ENCODE measurements around the gene CEP170B. TPM values are rescaled to one million over a fixed set of nuclear protein-coding genes. Genes with fewer than 3 reads are reported as not detected.

Gene CEP170B
- total and polyA plus RNA-seq, 9 of the 15 experiments (the other 6 are each of a cell fraction or from before 2014, with no cell fraction given) = 0.01 to 10.2 (median 2.2) TPM

GRCh38 chr14:104856157-104856868, 8.8 kb upstream of the CEP170B start:
- H3K9ac ChIP-seq (ENCODE audit: insufficient read depth in 1 of 2, low read depth in 2 of 2, low read length in 2 of 2) = no peak overlapping the region
- BruUV-seq (replicated peaks) = no TSS peak
- DNase-seq (ENCODE audit: extremely low read depth in 1 of 4, low spot score in 3 of 4) = no peak
- H3K27me3 ChIP-seq (ENCODE audit: control insufficient read depth in 2 of 2, insufficient read depth in 2 of 2, low read length in 2 of 2) = peaks cover 4 to 24% of the 10 kb centered on the region in 2 experiments; a peak in 3 of 5 replicates
- no peak overlapping the region for H3K27ac ChIP-seq (ENCODE audit: extremely low read depth, low read depth, low read length)
- CTCF ChIA-PET (ENCODE audit: low intra/inter-chr PET ratio) = no interaction called here
- no peak for FAIRE-seq
- no peak overlapping the region for H3K4me3 ChIP-seq
- peak; percentile 81 for ATAC-seq
- no peaks in the 10 kb centered on the region for H4K20me1 ChIP-seq (replicated peaks; ENCODE audit: control insufficient read depth, insufficient read depth, low read length)
- 27% methylated on average over 14 of the region's 21 CpGs for WGBS (ENCODE audit: insufficient coverage, low coverage, missing lambda C conversion rate)
- intact Hi-C loops (cut with micrococcal nuclease) (no loop called here), in situ Hi-C loops (cut with MboI) (no loop called here)
- H3K79me2 ChIP-seq (ENCODE audit: control insufficient read depth, insufficient read depth, low read length) = no peaks in the 10 kb centered on the region
- no peaks in the 10 kb centered on the region for H3K9me1 ChIP-seq (ENCODE audit: control insufficient read depth, insufficient read depth, low read length)
- POLR2A ChIA-PET = interaction anchor here (0.6 to 1.2 kb wide), 4 partner anchors 11 to 145 kb away, joined by 3 read pairs; no protein-coding TSS in a partner anchor
- no peak overlapping the region for H2AFZ ChIP-seq (ENCODE audit: low read depth, low read length)
- H3K4me2 ChIP-seq (ENCODE audit: insufficient read depth, low read length) = no peak overlapping the region
- H3K36me3 ChIP-seq (ENCODE audit: control insufficient read depth, insufficient read depth, low read length) = no peaks in the 10 kb centered on the region
- H3K4me1 ChIP-seq (replicated peaks in 1 of 2; ENCODE audit: control insufficient read depth in 2 of 2, insufficient read depth in 2 of 2, low read length in 2 of 2) = peaks cover 0 to 6% of the 10 kb centered on the region in 2 experiments; a peak in 2 of 5 replicates
- no peaks in the 10 kb centered on the region for H3K9me3 ChIP-seq (replicated peaks; ENCODE audit: control insufficient read depth, insufficient read depth, low read depth, low read length)
- TF ChIP-seq CAMTA2 (CRISPR knock-in tag; conservative IDR thresholded peaks at IDR 0.05) (no peak), NFE2L1 (tag; IDR thresholded peaks at IDR 0.05; ENCODE audit: borderline replicate concordance, low read depth) (no peak), RREB1 (CRISPR knock-in tag; IDR thresholded peaks at IDR 0.05) (no peak), MAX (CRISPR knock-in tag; IDR thresholded peaks at IDR 0.05) (no peak), ZNF589 (CRISPR knock-in tag; IDR thresholded peaks at IDR 0.05; ENCODE audit: low read depth) (no peak), POLR2A (conservative IDR thresholded peaks at IDR 0.05) (no peak), HDAC8 (tag; IDR thresholded peaks at IDR 0.05) (no peak), ZNF780A (CRISPR knock-in tag; IDR thresholded peaks at IDR 0.05) (no peak), TRIM28 (IDR thresholded peaks at IDR 0.05) (no peak), KDM2B (CRISPR knock-in tag; IDR thresholded peaks at IDR 0.05) (no peak)

Measured in K562 (cell line).